PC-9 (cell line): Measurements from ENCODE around the gene NTN4.

Experiments
- CTCF ChIP-seq: fragments of 200-600 bp; sonication (generic); conservative IDR thresholded peaks from 2 replicates; pipeline ENCODE4 v1.6.1; 2017; ENCODE audit warnings: mixed run types, antibody characterized with exemption, mild to moderate bottlenecking, moderate library complexity
- EZH2 ChIP-seq: fragments of 200-600 bp; sonication (generic); IDR thresholded peaks from 2 replicates; pipeline ENCODE4 v1.8.0; 2017; ENCODE audit warnings: antibody characterized with exemption, low read depth

- no peak for TF ChIP-seq CTCF
- TF ChIP-seq EZH2 = no peak
Observed at GRCh38 chr12:95742586-95742985, 48.0 kb downstream of the NTN4 start.
